HepG2 (cell line): ENCODE measurements around the gene COX4I2. TPM values are rescaled to one million over a fixed set of nuclear protein-coding genes. Genes with fewer than 3 reads are reported as not detected.

ENCODE experiments used
- ARID5B ChIP-seq: IDR thresholded peaks from 2 replicates; pipeline ENCODE4 v1.4.0; 2020; ENCODE audit warnings: mild to moderate bottlenecking, missing genetic modification reagents
- CBX2 ChIP-seq, 2 experiments: fragments of 200-600 bp in 1 of 2; sonication (generic); formaldehyde crosslinking in 1 of 2; IDR thresholded peaks; 2 replicates each; pipeline versions ENCODE4 v1.7.0 to v1.8.1; 2018 to 2022; ENCODE audit warnings: low read depth in 2 of 2, low read length in 1 of 2, mild to moderate bottlenecking in 1 of 2, missing genetic modification reagents in 1 of 2
- CREM ChIP-seq, 2 experiments: sonication (generic) in 1 of 2; formaldehyde crosslinking in 1 of 2; IDR thresholded peaks; 2 replicates each; pipeline versions ENCODE4 v1.4.0 to v1.6.1; 2016 to 2020; ENCODE audit warnings: antibody characterized with exemption in 1 of 2, mild to moderate bottlenecking in 1 of 2, missing genetic modification reagents in 1 of 2
- ESRRA ChIP-seq: sonication (generic); formaldehyde crosslinking; IDR thresholded peaks from 2 replicates; pipeline ENCODE4 v1.5.1; 2020; ENCODE audit warnings: mild to moderate bottlenecking, low read depth, missing genetic modification reagents
- GTF2F1 ChIP-seq: fragments of 150-350 bp; IDR thresholded peaks from 2 replicates; pipeline ENCODE4 v1.6.1; 2014; ENCODE audit warnings: low read length
- IRF9 ChIP-seq: sonication (generic); formaldehyde crosslinking; IDR thresholded peaks from 2 replicates; pipeline ENCODE4 v1.8.0; 2022; ENCODE audit warnings: missing genetic modification reagents, mild to moderate bottlenecking, borderline replicate concordance
- NFKB2 ChIP-seq: sonication (generic); formaldehyde crosslinking; IDR thresholded peaks from 2 replicates; pipeline ENCODE4 v1.4.0; 2020; ENCODE audit warnings: missing genetic modification reagents, borderline replicate concordance
- NFRKB ChIP-seq: fragments of 450-650 bp; IDR thresholded peaks from 2 replicates; pipeline ENCODE4 v1.6.1; 2017
- ZNF124 ChIP-seq: sonication (generic); formaldehyde crosslinking; IDR thresholded peaks from 2 replicates; pipeline ENCODE4 v1.4.0; 2020; ENCODE audit warnings: missing genetic modification reagents
- ZNF362 ChIP-seq: sonication (generic); formaldehyde crosslinking; IDR thresholded peaks from 2 replicates; pipeline ENCODE4 v1.4.0; 2020; ENCODE audit warnings: missing genetic modification reagents, mild to moderate bottlenecking, borderline replicate concordance
- ZNF382 ChIP-seq: sonication (generic); formaldehyde crosslinking; IDR thresholded peaks from 2 replicates; pipeline ENCODE4 v1.5.0; 2020; ENCODE audit warnings: missing genetic modification reagents, mild to moderate bottlenecking, borderline replicate concordance
- ZNF432 ChIP-seq: sonication (generic); formaldehyde crosslinking; IDR thresholded peaks from 2 replicates; pipeline ENCODE4 v1.5.0; 2020; ENCODE audit warnings: missing genetic modification reagents, mild to moderate bottlenecking, borderline replicate concordance
- ZNF570 ChIP-seq: sonication (generic); formaldehyde crosslinking; IDR thresholded peaks from 2 replicates; pipeline ENCODE4 v1.4.0; 2020; ENCODE audit warnings: mild to moderate bottlenecking, missing genetic modification reagents, borderline replicate concordance
- ZNF709 ChIP-seq: sonication (generic); formaldehyde crosslinking; IDR thresholded peaks from 2 replicates; pipeline ENCODE4 v1.5.0; 2020; ENCODE audit warnings: mild to moderate bottlenecking, missing genetic modification reagents
- polyA plus RNA-seq, 8 experiments: library from polyadenylated mRNA; depleted of rRNA in 3 of 8; stranded (reverse) in 7 of 8; unstranded in 1 of 8; fragments of >200 nt; fragmentation: Illumina TruSeq in 4 of 8; extraction: Trizol in 4 of 8; gene quantifications; 2 replicates each; pipeline versions ENCODE4 v1.2.1 to v1.2.3, GENCODE V29; 2011 to 2016; ENCODE audit warnings: low read depth in 4 of 8, missing spikeins in 1 of 8, mixed read lengths in 1 of 8; ENCODE audit not compliant: insufficient read depth in 1 of 8
- total RNA-seq, 5 experiments: library from RNA; depleted of rRNA; stranded (reverse); fragments of >200 nt; fragmentation: Illumina TruSeq; extraction: Trizol; gene quantifications; 2 replicates each; pipeline ENCODE4 v1.2.3, GENCODE V29; 2016; ENCODE audit warnings: low read depth in 1 of 5
- TF ChIP-seq, protein P1 (sequence below): IDR thresholded peaks from 2 replicates; pipeline ENCODE4 v1.6.1; 2016; ENCODE audit warnings: control low read depth
- TF ChIP-seq, protein P2 (sequence below): sonication (generic); formaldehyde crosslinking; IDR thresholded peaks from 2 replicates; pipeline ENCODE4 v1.9.0; 2022; ENCODE audit warnings: missing genetic modification reagents, mild to moderate bottlenecking, borderline replicate concordance
- TF ChIP-seq, protein P3 (sequence below): sonication (generic); formaldehyde crosslinking; IDR thresholded peaks from 2 replicates; pipeline ENCODE4 v1.4.0; 2020; ENCODE audit warnings: mild to moderate bottlenecking, missing genetic modification reagents

Gene COX4I2
- total and polyA plus RNA-seq, 2 of the 13 experiments (the other 11 are each of a cell fraction or from before 2014, with no cell fraction given): 1.1 TPM; not detected in 1

DNA sequence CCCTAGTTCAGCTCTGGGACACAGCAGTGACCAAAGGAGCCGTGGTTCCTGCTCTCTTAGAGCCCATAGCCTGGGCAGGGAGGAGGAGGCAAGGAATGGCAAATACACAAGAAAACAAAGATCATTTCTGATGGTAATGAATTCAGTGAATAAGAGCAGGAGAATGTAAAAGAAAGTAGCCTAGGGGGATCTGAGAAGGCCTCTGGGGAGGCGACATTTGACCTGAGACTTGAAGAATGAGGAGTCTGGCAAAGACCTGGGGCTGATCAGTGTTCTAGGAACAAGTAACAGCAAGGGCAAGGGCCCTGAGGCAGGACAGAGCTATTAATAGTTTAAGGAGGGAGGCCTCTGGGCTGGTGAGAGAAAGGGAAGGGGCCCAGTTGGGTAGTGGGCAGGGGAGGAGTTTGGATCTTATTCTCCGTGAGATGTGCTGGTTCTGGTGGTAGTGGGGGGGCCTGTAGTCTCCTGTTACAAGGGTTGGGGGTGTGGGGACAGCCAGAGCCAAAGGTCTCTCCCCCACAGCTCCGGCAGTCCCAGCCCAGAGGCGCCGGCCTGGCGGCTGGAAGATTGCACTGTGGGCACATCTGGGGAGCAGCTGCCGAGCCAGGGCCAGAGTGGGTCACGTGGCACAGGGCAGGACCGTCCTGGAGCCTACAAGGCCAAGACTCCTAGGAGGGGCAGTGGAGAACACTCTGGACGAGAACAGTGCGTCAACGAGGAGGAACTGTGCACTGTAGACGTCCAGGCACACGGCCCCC lies 41.9 kb upstream of the COX4I2 start (continued):
- TF ChIP-seq NFKB2 (CRISPR knock-in tag) (peak; percentile 86), NFRKB (no peak), GTF2F1 (no peak), CREM (IDR thresholded peaks at IDR 0.05) (no peak), CREM (CRISPR knock-in tag; IDR thresholded peaks at IDR 0.05) (no peak), ZNF124 (no peak; the same call in 1 of the 2 replicates), ZNF570 (CRISPR knock-in tag) (no peak), ZNF362 (CRISPR knock-in tag) (no peak; the same call in 1 of the 2 replicates), ZNF382 (no peak), ESRRA (CRISPR knock-in tag) (0 out of 2 replicates have a peak, but pooled peaks have one; percentile 42), ZNF709 (CRISPR knock-in tag) (no peak), ZNF432 (CRISPR knock-in tag) (no peak), CBX2 (IDR thresholded peaks at IDR 0.05; ENCODE audit: low read depth, low read length) (no peak), CBX2 (CRISPR knock-in tag; IDR thresholded peaks at IDR 0.05; ENCODE audit: low read depth) (no peak), ARID5B (CRISPR knock-in tag) (peak; percentile 44; the same call in 1 of the 2 replicates), IRF9 (CRISPR knock-in tag) (no peak)
- TF ChIP-seq, protein P1, sequence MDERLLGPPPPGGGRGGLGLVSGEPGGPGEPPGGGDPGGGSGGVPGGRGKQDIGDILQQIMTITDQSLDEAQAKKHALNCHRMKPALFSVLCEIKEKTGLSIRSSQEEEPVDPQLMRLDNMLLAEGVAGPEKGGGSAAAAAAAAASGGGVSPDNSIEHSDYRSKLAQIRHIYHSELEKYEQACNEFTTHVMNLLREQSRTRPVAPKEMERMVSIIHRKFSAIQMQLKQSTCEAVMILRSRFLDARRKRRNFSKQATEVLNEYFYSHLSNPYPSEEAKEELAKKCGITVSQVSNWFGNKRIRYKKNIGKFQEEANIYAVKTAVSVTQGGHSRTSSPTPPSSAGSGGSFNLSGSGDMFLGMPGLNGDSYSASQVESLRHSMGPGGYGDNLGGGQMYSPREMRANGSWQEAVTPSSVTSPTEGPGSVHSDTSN (CRISPR knock-in tag): 0 out of 2 replicates have a peak, but pooled peaks have one; percentile 15
- TF ChIP-seq, protein P2, sequence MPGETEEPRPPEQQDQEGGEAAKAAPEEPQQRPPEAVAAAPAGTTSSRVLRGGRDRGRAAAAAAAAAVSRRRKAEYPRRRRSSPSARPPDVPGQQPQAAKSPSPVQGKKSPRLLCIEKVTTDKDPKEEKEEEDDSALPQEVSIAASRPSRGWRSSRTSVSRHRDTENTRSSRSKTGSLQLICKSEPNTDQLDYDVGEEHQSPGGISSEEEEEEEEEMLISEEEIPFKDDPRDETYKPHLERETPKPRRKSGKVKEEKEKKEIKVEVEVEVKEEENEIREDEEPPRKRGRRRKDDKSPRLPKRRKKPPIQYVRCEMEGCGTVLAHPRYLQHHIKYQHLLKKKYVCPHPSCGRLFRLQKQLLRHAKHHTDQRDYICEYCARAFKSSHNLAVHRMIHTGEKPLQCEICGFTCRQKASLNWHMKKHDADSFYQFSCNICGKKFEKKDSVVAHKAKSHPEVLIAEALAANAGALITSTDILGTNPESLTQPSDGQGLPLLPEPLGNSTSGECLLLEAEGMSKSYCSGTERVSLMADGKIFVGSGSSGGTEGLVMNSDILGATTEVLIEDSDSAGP (CRISPR knock-in tag): peak; percentile 65
- TF ChIP-seq, protein P3, sequence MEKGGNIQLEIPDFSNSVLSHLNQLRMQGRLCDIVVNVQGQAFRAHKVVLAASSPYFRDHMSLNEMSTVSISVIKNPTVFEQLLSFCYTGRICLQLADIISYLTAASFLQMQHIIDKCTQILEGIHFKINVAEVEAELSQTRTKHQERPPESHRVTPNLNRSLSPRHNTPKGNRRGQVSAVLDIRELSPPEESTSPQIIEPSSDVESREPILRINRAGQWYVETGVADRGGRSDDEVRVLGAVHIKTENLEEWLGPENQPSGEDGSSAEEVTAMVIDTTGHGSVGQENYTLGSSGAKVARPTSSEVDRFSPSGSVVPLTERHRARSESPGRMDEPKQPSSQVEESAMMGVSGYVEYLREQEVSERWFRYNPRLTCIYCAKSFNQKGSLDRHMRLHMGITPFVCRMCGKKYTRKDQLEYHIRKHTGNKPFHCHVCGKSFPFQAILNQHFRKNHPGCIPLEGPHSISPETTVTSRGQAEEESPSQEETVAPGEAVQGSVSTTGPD (CRISPR knock-in tag): peak; percentile 66; the same call in 1 of the 2 replicates
